MV-4-11 (cell line): ENCODE data around the gene EXOC6B.

Experiments used
- DNase-seq: peaks from one replicate; lab custom pipeline; 2025; lab: John Stamatoyannopoulos, UW

Gene EXOC6B

DNA sequence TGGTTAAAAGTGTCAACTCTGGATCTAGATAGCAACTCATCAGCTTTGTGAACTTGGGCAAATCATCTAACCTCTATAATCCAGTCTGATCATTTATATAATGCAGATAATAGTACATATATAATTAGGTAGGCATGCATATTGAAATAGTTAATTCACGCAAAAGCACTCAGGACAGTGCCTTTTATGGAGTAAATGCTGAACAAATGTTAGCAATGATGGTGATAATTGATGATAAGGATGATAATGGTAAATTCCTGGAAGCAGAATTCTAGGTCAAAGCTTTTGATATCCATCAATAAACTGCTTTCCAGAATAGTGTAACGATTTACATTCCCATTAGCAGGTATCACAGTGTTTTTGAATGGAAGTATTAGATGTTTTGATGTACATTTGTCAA, 618.5 kb downstream of the EXOC6B start:
- no peak for DNase-seq

- no peak for DNase-seq
These were observed 620.3 kb downstream of the EXOC6B start for GRCh38 chr2:72205504-72205881.

GRCh38 chr2:72204786-72205503, 620.9 kb downstream of the EXOC6B start:
- DNase-seq: no peak

GRCh38 chr2:72204156-72204785, 621.6 kb downstream of the EXOC6B start:
- no peak for DNase-seq

DNA sequence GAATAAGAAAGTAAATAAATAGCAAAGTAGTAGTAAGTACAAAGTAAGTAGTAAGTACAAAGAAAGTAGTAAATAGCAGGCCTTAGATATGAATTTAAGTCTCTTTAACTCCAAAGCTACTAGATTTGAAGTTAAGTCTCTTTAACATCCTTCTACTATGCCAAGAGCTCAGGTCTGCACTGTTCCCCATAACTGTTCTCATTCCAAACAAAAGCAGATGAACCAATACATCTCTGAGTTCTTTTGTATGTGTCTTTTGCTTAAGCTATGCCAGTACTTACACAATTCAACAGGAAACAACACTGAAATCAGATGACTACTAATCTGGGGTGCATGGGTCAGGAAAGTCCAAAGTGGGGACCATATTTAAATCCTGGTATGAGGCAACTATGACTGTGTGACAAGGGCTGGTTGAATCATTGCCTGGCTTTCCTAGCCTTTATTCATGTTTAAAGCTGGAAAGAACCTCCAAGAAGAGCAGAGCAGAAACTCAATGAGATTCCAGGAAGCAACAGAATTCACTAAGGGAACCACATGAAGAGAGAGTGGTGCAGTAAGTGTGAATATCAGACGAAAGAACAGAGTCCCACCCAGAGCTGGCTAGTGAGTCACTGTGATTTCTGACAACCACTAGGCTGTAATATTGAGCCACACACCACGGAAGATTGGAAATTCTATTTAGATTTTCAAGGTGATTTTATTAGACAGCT, 627.1 kb downstream of the EXOC6B start:
- DNase-seq: no peak

DNA sequence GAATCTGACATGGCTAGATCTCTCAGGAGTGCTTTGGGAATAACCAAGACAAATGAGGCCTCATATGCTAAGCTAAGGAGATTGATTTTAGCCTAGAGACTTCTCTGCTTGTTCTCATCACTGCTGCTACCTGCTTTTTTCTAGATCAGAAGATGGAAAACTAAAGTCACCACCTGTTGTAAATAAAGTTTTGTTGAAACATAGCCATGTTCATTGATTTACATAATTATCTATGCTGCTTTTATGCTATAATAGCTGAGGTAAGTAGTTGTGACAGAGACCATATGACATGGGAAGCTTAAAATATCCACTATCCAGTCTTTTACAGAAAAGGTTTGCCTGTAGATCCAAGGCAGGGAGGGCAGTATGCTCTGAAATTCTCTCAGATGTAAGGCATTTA, 632.1 kb downstream of the EXOC6B start:
- no peak for DNase-seq

DNA sequence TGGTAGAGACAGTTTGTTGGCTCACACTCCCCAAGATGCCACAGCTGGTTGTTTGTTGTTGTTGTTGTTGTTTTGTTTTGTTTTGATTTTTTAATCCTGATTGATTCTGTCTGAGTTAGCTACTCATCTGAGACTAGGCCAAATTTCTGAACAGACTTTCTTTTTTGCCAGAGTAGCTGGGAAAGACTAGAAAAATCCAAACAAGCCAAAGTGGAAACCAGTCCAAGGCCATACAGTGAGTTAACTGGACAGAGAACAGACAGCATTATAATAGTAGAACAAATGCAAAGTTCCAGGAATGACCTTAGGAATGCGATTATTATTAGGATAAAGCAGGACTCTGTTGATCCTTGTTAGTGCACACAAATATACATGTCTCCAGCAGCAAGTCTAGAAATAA, 634.4 kb downstream of the EXOC6B start:
- no peak for DNase-seq

- no peak for DNase-seq
These were observed 640.6 kb downstream of the EXOC6B start for GRCh38 chr2:72185206-72185605.

DNA sequence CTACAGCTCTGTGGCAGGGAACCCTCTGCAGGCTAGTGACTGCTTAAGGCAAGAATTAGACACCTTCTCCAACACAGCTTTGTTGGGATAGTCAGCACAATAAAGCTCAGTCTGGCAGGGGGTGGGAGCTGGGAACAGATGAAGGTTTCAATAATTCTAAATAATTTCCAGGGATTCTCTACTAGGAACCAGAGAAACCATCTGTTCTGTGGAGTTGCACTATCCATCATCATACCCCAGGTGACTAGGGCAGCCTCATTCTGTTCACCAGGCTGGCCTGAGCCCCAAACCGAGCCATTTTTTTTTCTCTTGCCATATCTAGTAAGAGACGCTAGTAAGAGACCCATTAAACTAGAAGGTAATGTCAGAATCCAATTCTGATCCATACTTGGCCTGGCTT, 642.4 kb downstream of the EXOC6B start:
- DNase-seq: no peak

DNA sequence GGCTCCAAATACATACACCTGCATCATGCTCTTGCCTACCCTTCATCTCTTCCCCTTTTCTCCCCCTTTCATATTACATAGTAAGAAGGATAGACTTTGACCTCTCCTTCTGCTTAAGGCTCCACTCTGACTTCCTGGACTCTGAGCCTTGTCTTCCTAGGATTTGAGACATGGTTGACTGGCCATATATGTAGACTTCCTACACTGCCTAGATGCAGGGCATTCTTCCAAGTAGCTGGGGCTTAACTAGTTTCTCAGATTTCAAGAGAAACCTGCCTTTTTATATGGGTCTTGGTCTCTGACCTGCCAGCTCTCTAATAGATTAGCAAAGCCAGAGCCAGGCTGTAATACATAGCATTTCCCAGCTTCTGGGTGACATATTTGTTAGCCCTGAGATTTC, 642.8 kb downstream of the EXOC6B start:
- DNase-seq: no peak

DNA sequence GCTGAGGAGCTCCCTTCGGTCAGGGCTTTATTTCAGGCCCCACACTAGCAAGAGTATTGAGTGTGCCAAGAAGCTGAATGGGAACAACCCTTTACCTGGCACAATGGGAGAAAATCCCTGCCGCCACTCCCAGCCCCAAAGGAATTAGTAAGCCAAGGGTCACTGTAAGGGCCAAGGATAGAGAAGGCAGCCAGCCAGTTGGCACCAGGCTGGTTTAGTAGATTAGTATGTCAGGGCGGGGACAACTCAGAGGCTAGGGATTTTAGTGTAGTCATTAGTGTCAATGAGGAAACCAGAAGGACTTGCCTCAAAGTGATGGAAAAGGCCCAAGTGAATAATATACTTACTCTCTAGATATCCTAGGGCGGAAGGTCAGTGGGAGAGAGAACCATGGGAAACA, 643.3 kb downstream of the EXOC6B start:
- DNase-seq: no peak

DNA sequence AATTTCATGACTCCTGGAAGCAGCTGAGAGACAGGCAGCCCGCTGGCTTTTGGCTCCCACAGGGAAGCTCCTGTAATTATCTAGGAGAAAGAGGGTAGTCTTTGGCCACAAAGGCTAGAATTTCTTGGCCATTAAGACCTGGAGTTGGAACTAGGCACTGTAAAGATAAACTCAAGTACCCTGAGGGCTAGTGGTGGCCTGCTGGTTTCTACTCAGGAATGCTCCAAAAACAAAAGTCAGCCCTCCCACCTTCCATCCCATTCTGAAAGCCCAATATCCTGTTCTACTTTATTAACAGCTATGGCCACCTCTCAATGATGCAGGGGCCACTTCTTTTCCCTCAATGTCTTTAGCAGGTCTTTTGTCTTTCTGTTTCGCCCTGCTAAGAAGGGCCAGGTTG, 644.2 kb downstream of the EXOC6B start:
- no peak for DNase-seq

DNA sequence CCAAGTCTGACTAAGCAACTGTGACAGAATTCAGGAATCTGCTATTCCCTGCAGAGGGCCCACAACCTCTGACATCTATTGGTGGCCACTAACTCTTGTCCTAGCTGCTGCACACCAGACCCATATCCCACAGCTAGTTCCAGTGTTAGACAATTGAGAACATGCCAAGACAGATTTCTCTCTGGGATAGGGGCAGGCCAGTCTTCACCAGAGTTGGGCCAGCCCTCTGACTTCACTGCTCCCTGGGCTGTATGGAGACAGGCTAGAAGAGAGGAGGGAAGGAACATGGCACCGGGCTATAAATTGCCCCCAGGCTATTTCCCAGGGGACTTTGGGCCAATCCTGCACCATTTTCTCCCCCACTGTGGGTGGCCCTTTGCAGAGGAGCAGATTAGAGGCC, 645.5 kb downstream of the EXOC6B start:
- DNase-seq: no peak

GRCh38 chr2:72178551-72178950, 647.3 kb downstream of the EXOC6B start:
- DNase-seq: no peak

GRCh38 chr2:72176281-72176680, 649.6 kb downstream of the EXOC6B start:
- no peak for DNase-seq

- DNase-seq: no peak
These were observed 650.2 kb downstream of the EXOC6B start for GRCh38 chr2:72175636-72176035.

- DNase-seq: no peak
These were observed 652.1 kb downstream of the EXOC6B start for GRCh38 chr2:72173640-72174321.

DNA sequence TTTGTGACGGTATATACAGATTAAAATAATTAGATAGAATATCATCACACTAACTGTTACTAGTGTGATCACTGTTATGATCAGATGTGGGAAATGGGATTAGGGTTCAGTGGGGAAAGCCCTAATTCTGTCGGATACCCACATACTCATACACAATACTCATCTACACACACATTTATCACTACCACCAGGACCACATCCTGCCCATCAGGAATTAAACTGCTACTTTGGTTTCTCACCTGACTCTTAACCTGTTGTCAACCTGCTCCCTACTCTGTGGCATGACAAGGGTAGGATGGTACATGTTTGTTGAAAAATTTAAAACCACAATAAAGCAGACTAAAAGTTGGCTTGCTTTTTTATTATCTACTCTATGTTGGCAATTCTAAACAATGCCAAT, 653.4 kb downstream of the EXOC6B start:
- DNase-seq: no peak

DNA sequence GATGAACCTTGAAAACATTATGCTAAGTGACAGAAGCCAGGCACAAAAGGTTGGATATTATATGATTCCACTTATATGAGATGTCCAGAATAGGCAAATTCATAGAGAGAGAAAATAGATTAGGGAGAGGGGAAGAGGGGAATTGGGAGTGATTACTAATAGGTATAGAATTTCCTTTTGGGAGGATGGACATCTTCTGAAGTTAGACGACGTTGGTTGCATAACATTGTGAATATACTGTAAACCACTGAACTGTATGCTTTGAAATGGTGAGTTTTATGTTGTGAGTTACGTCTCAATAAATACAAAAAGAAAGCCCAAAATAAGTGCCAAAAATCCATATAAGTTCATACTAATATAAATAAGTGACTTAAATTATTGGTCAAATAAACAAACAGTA, 659.6 kb downstream of the EXOC6B start:
- no peak for DNase-seq

DNA sequence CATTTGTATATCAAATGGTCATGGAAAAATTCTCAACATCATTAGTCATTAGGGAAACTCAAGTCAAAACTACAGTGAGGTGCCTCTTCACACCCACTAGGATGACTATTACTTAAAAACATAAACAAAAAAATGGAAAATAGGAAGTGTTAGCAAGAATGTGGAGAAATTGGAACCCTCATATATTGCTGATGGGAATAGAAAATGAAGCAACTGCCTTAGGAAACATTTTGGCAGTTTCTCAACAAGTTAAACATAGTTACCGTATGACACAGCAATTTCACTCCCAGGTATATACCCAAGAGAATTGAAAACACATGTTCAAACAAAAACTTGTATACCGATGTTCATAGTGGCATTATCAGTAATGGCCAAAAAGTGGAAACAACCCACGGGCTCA, 660.0 kb downstream of the EXOC6B start:
- DNase-seq: no peak

- no peak for DNase-seq
These were observed 663.3 kb downstream of the EXOC6B start for GRCh38 chr2:72162574-72162973.

DNA sequence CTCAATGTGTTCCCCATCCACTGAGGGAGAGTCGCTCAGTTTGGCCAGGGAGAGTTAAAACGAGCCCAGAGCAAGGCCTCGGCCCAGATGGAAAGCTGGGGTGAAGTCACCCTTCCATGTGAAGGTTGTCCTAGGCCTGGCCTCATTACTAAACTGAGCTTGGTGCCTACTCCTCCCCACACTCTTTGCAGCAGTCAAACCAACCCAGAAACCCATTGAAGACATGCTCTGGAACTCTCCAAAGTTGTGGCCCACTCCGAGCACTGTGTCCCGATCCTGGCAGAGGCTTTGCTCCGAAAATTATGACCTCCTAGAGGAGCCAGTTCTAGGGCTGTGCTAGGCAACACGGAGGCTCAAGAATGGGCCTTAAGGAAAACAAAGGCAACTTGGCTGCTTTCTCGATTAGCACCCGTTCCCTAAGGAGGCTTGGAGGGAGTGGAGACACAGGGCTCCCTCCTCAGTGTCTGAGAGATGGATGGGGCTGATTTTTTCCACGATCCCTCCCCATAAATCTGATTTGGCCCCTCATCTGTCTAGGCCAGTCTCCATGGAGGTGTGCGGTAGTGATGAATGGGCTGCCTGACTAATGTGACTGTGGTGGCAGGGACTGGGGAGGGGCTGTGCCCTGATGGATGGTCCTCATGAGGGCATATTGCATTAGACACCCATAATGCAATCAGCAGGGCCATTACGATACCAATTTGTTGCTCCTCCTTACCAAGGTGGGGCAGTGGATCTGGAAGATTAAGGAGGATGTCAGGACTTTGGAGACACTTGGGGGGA, 666.4 kb downstream of the EXOC6B start:
- DNase-seq: no peak
